B cell (primary cell): ENCODE results near the gene UFSP2. TPM values are rescaled to one million over a fixed set of nuclear protein-coding genes. Genes with fewer than 3 reads are reported as not detected.

Experiments
- ATAC-seq: fragments of 200-7000 bp; cut with Tn5 transposase; one replicate; pipeline ENCODE4 v1.10.0; 2021; ENCODE audit warnings: low read depth, mild to moderate bottlenecking, moderate number of reproducible peaks, moderate library complexity
- CTCF ChIA-PET: fragments of 350-600 bp; sonication (Branson Sonifier 250); formaldehyde crosslinking; loops from one replicate; lab custom pipeline; 2021; ENCODE audit warnings: antibody characterized with exemption, inconsistent platforms; lab: Charles Lee
- POLR2A ChIA-PET: fragments of 350-600 bp; sonication (Branson Sonifier 250); formaldehyde crosslinking; loops from one replicate; lab custom pipeline; 2021; ENCODE audit warnings: antibody characterized with exemption; lab: Charles Lee
- DNase-seq: peaks from one replicate; pipeline ENCODE4 v3.0.0; 2013
- H2AFZ ChIP-seq: 2 replicates; pipeline ENCODE4 v1.6.1; 2012; ENCODE audit warnings: mild to moderate bottlenecking, low read depth, low read length; ENCODE audit not compliant: insufficient read depth, poor library complexity, severe bottlenecking
- H3K27ac ChIP-seq, 2 donors: 1 replicate in 1 of 2; 2 replicates in 1 of 2; pipeline ENCODE4 v1.5.1; 2012 to 2013; ENCODE audit warnings: low read length in 2 of 2, mild to moderate bottlenecking in 2 of 2, moderate library complexity in 1 of 2
- H3K27me3 ChIP-seq, 4 experiments: fragments of 200-600 bp in 1 of 4; sonication (generic) in 1 of 4; replicated peaks in 1 of 4; 1 replicate in 2 of 4; 2 replicates in 2 of 4; pipeline versions ENCODE4 v1.6.1 to v1.7.0; 2013 to 2016; ENCODE audit warnings: low read length in 3 of 4, mild to moderate bottlenecking in 2 of 4, mixed read lengths in 1 of 4, moderate library complexity in 1 of 4; ENCODE audit not compliant: insufficient read depth in 4 of 4, control insufficient read depth in 3 of 4; ENCODE audit errors: control extremely low read depth in 1 of 4
- H3K36me3 ChIP-seq, 2 experiments: replicated peaks in 1 of 2; 1 replicate in 1 of 2; 2 replicates in 1 of 2; pipeline versions ENCODE4 v1.6.1 to v1.7.1; 2013; ENCODE audit warnings: low read length in 1 of 2; ENCODE audit not compliant: insufficient read depth in 2 of 2, control insufficient read depth in 1 of 2; ENCODE audit errors: control extremely low read depth in 1 of 2, extremely low read depth in 1 of 2
- H3K4me1 ChIP-seq, 2 donors: fragments of 200-600 bp in 1 of 2; sonication (generic) in 1 of 2; 1 replicate in 1 of 2; 2 replicates in 1 of 2; pipeline versions ENCODE4 v1.5.1 to v1.6.1; 2013 to 2017; ENCODE audit warnings: low read length in 2 of 2; ENCODE audit not compliant: control insufficient read depth in 2 of 2, insufficient read depth in 2 of 2
- H3K4me2 ChIP-seq: replicated peaks from 2 replicates; pipeline ENCODE3; 2012; ENCODE audit warnings: mild to moderate bottlenecking, low read depth, low read length; ENCODE audit not compliant: poor library complexity, severe bottlenecking
- H3K4me3 ChIP-seq, 5 experiments: fragments of 200-600 bp in 1 of 5; sonication (generic) in 1 of 5; 1 replicate in 3 of 5; 2 replicates in 2 of 5; pipeline versions ENCODE4 v1.5.1 to v1.7.0; 2011 to 2016; ENCODE audit warnings: low read length in 4 of 5, mild to moderate bottlenecking in 4 of 5, low read depth in 2 of 5, control low read depth in 1 of 5, moderate library complexity in 1 of 5; ENCODE audit not compliant: insufficient read depth in 1 of 5; ENCODE audit errors: control extremely low read depth in 1 of 5, extremely low read depth in 1 of 5
- H3K79me2 ChIP-seq: fragments of 200-600 bp; sonication (generic); one replicate; pipeline ENCODE4 v1.6.0; 2016; ENCODE audit warnings: low read length; ENCODE audit not compliant: control insufficient read depth, insufficient read depth
- H3K9ac ChIP-seq: fragments of 200-600 bp; sonication (generic); 2 replicates; pipeline ENCODE4 v1.6.1; 2017; ENCODE audit warnings: mild to moderate bottlenecking, low read length, moderate library complexity
- H3K9me3 ChIP-seq, 3 donors: one replicate each; pipeline versions ENCODE4 v1.6.1 to v1.7.1; 2013; ENCODE audit warnings: low read length in 2 of 3; ENCODE audit not compliant: control insufficient read depth in 2 of 3, insufficient read depth in 1 of 3; ENCODE audit errors: control extremely low read depth in 1 of 3
- H4K20me1 ChIP-seq: 2 replicates; pipeline ENCODE4 v1.6.0; 2012; ENCODE audit warnings: mild to moderate bottlenecking, low read length; ENCODE audit not compliant: insufficient read depth, control insufficient read depth, poor library complexity, severe bottlenecking
- H3K27ac Mint-ChIP-seq: one replicate; pipeline ENCODE4 v1.8.0; 2021; ENCODE audit warnings: mixed read lengths
- H3K27me3 Mint-ChIP-seq: one replicate; pipeline ENCODE4 v1.8.0; 2021; ENCODE audit warnings: mixed read lengths
- H3K4me1 Mint-ChIP-seq: one replicate; pipeline ENCODE4 v1.8.0; 2021; ENCODE audit warnings: mixed read lengths
- H3K4me3 Mint-ChIP-seq: one replicate; pipeline ENCODE4 v1.8.0; 2021; ENCODE audit warnings: mixed read lengths
- H3K9me3 Mint-ChIP-seq: one replicate; pipeline ENCODE4 v1.8.0; 2022; ENCODE audit warnings: mixed read lengths; ENCODE audit not compliant: insufficient read depth
- CTCF ChIP-seq: fragments of 200-600 bp; IDR thresholded peaks from one replicate; pipeline ENCODE4 v1.8.0; 2022; ENCODE audit warnings: antibody characterized with exemption, mild to moderate bottlenecking
- EZH2 ChIP-seq: IDR thresholded peaks from 2 replicates; pipeline ENCODE4 v1.6.1; 2012; ENCODE audit warnings: borderline replicate concordance, low read depth, mild to moderate bottlenecking, moderate library complexity, low read length; ENCODE audit not compliant: insufficient read depth, poor library complexity, severe bottlenecking
- WGBS: methylation state at CpG from one replicate; pipeline ENCODE4 v1.1.5; 2013; ENCODE audit warnings: missing lambda C conversion rate; ENCODE audit not compliant: insufficient coverage; 5-methylcytosine and 5-hydroxymethylcytosine counted together
- intact Hi-C: fragments of 100-400 bp; cut with micrococcal nuclease; formaldehyde crosslinking; loops from one replicate; pipeline ENCODE4 v1.10.0; 2022
- polyA plus RNA-seq: library from polyadenylated mRNA; depleted of rRNA; stranded (reverse); fragments of >200 nt; gene quantifications from 2 replicates; pipeline ENCODE4 v1.2.3, GENCODE V29; 2012
- total RNA-seq, 2 donors: library from RNA; stranded (reverse); fragments of 120-200 nt in 1 of 2; gene quantifications; 1 replicate in 1 of 2; 2 replicates in 1 of 2; pipeline versions ENCODE4 v1.2.3 to v1.2.4, GENCODE V29; 2013 to 2022

The UFSP2 gene
- total and polyA plus RNA-seq, 2 donors (not counting 1 experiment from before 2014, with no cell fraction given), result 9.5 to 20.6 TPM

GRCh38 chr4:185408432-185408831 lies 17.3 kb downstream of the UFSP2 start:
- Mint-ChIP-seq H3K27ac (no peak overlapping the region), H3K4me3 (no peak overlapping the region), H3K9me3 (no peaks in the 10 kb centered on the region), H3K4me1 (peaks cover 3% of the 10 kb centered on the region), H3K27me3 (no peaks in the 10 kb centered on the region)
- ChIA-PET CTCF (no interaction called here), POLR2A (no interaction called here)
- Histone ChIP-seq H3K79me2 (peaks cover 3% of the 10 kb centered on the region), H3K4me1 (no peaks in the 10 kb centered on the region), H3K27ac (no peak overlapping the region), H3K9me3 (no peaks in the 10 kb centered on the region), H2AFZ (no peak overlapping the region), H3K4me2 (no peak overlapping the region), H3K4me3 (no peak overlapping the region), H3K36me3 (peaks cover 0 to 31% of the 10 kb centered on the region in 2 experiments), H4K20me1 (no peaks in the 10 kb centered on the region), H3K27me3 (no peaks in the 10 kb centered on the region), H3K9ac (no peak overlapping the region)
- TF ChIP-seq CTCF (no peak), EZH2 (no peak)
- ATAC-seq (no peak), DNase-seq (no peak)
- WGBS, result 100% methylated on average over 1 of the region's 2 CpGs
- intact Hi-C loops, result no loop called here

GRCh38 chr4:185405296-185405999 lies 20.3 kb downstream of the UFSP2 start:
- no peak overlapping the region for H2AFZ ChIP-seq
- no peaks in the 10 kb centered on the region for H3K9me3 Mint-ChIP-seq
- no peak for DNase-seq
- no peak overlapping the region for H3K4me2 ChIP-seq
- WGBS, result 100% methylated on average over 1 of the region's 6 CpGs
- no peak overlapping the region for H3K27ac Mint-ChIP-seq
- no peaks in the 10 kb centered on the region for H3K9me3 ChIP-seq
- no peak overlapping the region for H3K9ac ChIP-seq
- intact Hi-C loops, result no loop called here
- H4K20me1 ChIP-seq, result no peaks in the 10 kb centered on the region
- H3K36me3 ChIP-seq, result peaks cover 0 to 24% of the 10 kb centered on the region in 2 experiments
- H3K27me3 ChIP-seq, result no peaks in the 10 kb centered on the region
- CTCF ChIA-PET, result interaction anchor here (1.1 kb wide), 1 partner anchor 10 kb away, joined by 3 read pairs; the partner anchor contains the start of genes ANKRD37 and LRP2BP
- no peak overlapping the region for H3K27ac ChIP-seq
- peaks cover 3% of the 10 kb centered on the region for H3K4me1 Mint-ChIP-seq
- no peak for TF ChIP-seq CTCF
- TF ChIP-seq EZH2, result no peak
- H3K4me1 ChIP-seq, result no peaks in the 10 kb centered on the region
- no peak overlapping the region for H3K4me3 Mint-ChIP-seq
- peaks cover 3% of the 10 kb centered on the region for H3K79me2 ChIP-seq
- no peak for ATAC-seq
- H3K27me3 Mint-ChIP-seq, result no peaks in the 10 kb centered on the region
- POLR2A ChIA-PET, result interaction anchor here (1.1 to 1.8 kb wide), 2 partner anchors 9 to 20 kb away, joined by 4 to 7 read pairs; partner anchors contain the start of genes ANKRD37, LRP2BP and UFSP2
- no peak overlapping the region for H3K4me3 ChIP-seq
